KMS-11 (cell line): Measurements from ENCODE around the gene ETV3.

ENCODE experiments used
- H2AFZ ChIP-seq: fragments of 200-600 bp; sonication (generic); 2 replicates; pipeline ENCODE4 v1.6.1; 2016; ENCODE audit warnings: antibody characterized with exemption, mixed run types, low read depth
- H3K27ac ChIP-seq: fragments of 200-600 bp; sonication (generic); 2 replicates; pipeline ENCODE4 v1.6.1; 2016; ENCODE audit warnings: mild to moderate bottlenecking, mixed run types
- H3K27me3 ChIP-seq: fragments of 200-600 bp; sonication (generic); 2 replicates; pipeline ENCODE4 v1.6.1; 2017; ENCODE audit warnings: mild to moderate bottlenecking, low read depth, mixed run types, moderate library complexity; ENCODE audit not compliant: insufficient read depth
- H3K36me3 ChIP-seq: fragments of 200-600 bp; sonication (generic); 2 replicates; pipeline ENCODE4 v1.6.1; 2017; ENCODE audit warnings: mild to moderate bottlenecking, mixed run types; ENCODE audit not compliant: insufficient read depth
- H3K4me1 ChIP-seq: fragments of 200-600 bp; sonication (generic); 2 replicates; pipeline ENCODE4 v1.6.1; 2016; ENCODE audit warnings: mild to moderate bottlenecking, low read depth, mixed run types; ENCODE audit not compliant: poor library complexity, severe bottlenecking
- H3K4me2 ChIP-seq: fragments of 200-600 bp; sonication (generic); 2 replicates; pipeline ENCODE4 v1.7.0; 2016; ENCODE audit warnings: mild to moderate bottlenecking, mixed run types
- H3K4me3 ChIP-seq: fragments of 200-600 bp; sonication (generic); IDR thresholded peaks from 2 replicates; pipeline ENCODE4 v1.6.1; 2017; ENCODE audit warnings: low read depth, low read length, mixed read lengths; ENCODE audit not compliant: insufficient read depth
- H3K79me2 ChIP-seq: fragments of 200-600 bp; sonication (generic); 2 replicates; pipeline ENCODE4 v1.6.1; 2016; ENCODE audit warnings: low read depth, mixed run types; ENCODE audit not compliant: insufficient read depth
- H3K9ac ChIP-seq: fragments of 200-600 bp; sonication (generic); 2 replicates; pipeline ENCODE4 v1.6.1; 2016; ENCODE audit warnings: mild to moderate bottlenecking, mixed run types
- H4K20me1 ChIP-seq: fragments of 200-600 bp; sonication (generic); 2 replicates; pipeline ENCODE4 v1.6.1; 2016; ENCODE audit warnings: mild to moderate bottlenecking, mixed run types; ENCODE audit not compliant: insufficient read depth
- CTCF ChIP-seq: fragments of 200-600 bp; sonication (generic); conservative IDR thresholded peaks from 2 replicates; pipeline ENCODE4 v1.6.1; 2017; ENCODE audit warnings: low read depth, mild to moderate bottlenecking, antibody characterized with exemption, low read length, moderate library complexity, mixed read lengths

Gene ETV3

DNA sequence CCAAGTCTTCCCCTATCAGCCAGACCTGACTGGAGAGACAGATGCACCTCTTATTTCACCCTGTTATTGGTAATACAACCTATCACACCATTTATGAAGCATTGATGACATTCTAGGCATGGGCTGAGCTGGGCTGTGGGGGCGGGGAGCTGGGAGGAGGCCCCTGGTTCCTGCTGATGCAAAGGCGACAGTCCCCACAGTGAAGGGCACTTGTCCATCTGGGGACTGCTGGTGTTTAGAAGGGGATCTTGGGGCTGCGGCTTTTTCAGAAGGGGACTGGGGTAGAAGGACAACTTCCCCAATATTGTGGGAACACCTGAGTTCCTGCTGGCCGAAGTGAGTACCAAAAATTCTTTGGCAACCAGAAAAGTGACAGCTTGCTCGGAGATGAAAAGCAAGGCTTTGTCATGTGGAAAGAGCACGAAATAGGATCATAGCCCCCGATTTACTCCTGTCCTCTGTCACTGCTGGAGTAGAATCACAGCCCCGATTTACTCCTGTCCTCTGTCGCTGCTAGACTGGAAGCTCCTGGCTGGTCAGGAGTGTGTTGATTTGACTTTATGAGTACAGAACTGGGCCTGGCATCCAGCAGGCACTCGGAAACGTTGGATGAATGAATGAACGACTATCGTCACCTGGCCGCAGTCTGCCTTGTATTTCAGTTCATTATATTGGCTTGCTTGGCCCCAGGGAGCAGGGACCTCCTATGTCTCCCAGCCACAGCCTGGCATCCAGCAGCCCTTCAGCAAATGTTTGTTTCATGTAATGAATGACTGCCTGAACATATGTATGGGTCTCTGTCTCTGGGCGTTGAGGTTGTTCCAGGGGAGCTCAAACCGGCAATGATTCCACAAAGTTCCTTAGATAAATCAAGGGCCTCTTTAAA is 22.1 kb downstream of the ETV3 start:
- Histone ChIP-seq H4K20me1 (no peaks in the 10 kb centered on the region), H3K27ac (no peak overlapping the region), H3K27me3 (no peaks in the 10 kb centered on the region; the same call in 1 of the 2 replicates), H2AFZ (no peak overlapping the region), H3K9ac (no peak overlapping the region), H3K79me2 (no peaks in the 10 kb centered on the region), H3K36me3 (no peaks in the 10 kb centered on the region), H3K4me2 (no peak overlapping the region), H3K4me1 (peaks cover 21% of the 10 kb centered on the region), H3K4me3 (no peak overlapping the region)
- no peak for TF ChIP-seq CTCF

GRCh38 chr1:157115429-157115838 is 22.8 kb downstream of the ETV3 start:
- Histone ChIP-seq H3K4me2 (no peak overlapping the region), H4K20me1 (no peaks in the 10 kb centered on the region), H3K27ac (no peak overlapping the region), H2AFZ (no peak overlapping the region), H3K9ac (no peak overlapping the region), H3K79me2 (no peaks in the 10 kb centered on the region), H3K4me3 (no peak overlapping the region), H3K36me3 (no peaks in the 10 kb centered on the region), H3K27me3 (no peaks in the 10 kb centered on the region; the same call in 1 of the 2 replicates), H3K4me1 (peaks cover 21% of the 10 kb centered on the region)
- TF ChIP-seq CTCF: no peak

GRCh38 chr1:157114183-157115121 is 23.7 kb downstream of the ETV3 start:
- H2AFZ ChIP-seq: no peak overlapping the region
- no peak for TF ChIP-seq CTCF
- no peak overlapping the region for H3K27ac ChIP-seq
- H3K79me2 ChIP-seq: no peaks in the 10 kb centered on the region
- H3K27me3 ChIP-seq: no peaks in the 10 kb centered on the region; the same call in 1 of the 2 replicates
- peaks cover 21% of the 10 kb centered on the region for H3K4me1 ChIP-seq
- no peaks in the 10 kb centered on the region for H4K20me1 ChIP-seq
- no peak overlapping the region for H3K4me2 ChIP-seq
- no peaks in the 10 kb centered on the region for H3K36me3 ChIP-seq
- H3K4me3 ChIP-seq: no peak overlapping the region
- H3K9ac ChIP-seq: no peak overlapping the region

- Histone ChIP-seq H3K79me2 (no peaks in the 10 kb centered on the region), H3K36me3 (no peaks in the 10 kb centered on the region), H3K4me2 (no peak overlapping the region), H3K27me3 (no peaks in the 10 kb centered on the region; the same call in 1 of the 2 replicates), H4K20me1 (no peaks in the 10 kb centered on the region), H3K9ac (no peak overlapping the region), H3K4me3 (no peak overlapping the region), H3K27ac (no peak overlapping the region), H2AFZ (no peak overlapping the region), H3K4me1 (peaks cover 21% of the 10 kb centered on the region)
- no peak for TF ChIP-seq CTCF
Observed at GRCh38 chr1:157113631-157114030, 24.6 kb downstream of the ETV3 start.
